GM21723 (cell line): Measurements from ENCODE around the gene MYO16.

Experiments used
- ATAC-seq: cut with Tn5 transposase; IDR thresholded peaks from one replicate; pipeline ENCODE4 v1.9.1; 2021; ENCODE audit warnings: mild to moderate bottlenecking, moderate library complexity; ENCODE audit not compliant: unreplicated experiment

MYO16 gene

DNA sequence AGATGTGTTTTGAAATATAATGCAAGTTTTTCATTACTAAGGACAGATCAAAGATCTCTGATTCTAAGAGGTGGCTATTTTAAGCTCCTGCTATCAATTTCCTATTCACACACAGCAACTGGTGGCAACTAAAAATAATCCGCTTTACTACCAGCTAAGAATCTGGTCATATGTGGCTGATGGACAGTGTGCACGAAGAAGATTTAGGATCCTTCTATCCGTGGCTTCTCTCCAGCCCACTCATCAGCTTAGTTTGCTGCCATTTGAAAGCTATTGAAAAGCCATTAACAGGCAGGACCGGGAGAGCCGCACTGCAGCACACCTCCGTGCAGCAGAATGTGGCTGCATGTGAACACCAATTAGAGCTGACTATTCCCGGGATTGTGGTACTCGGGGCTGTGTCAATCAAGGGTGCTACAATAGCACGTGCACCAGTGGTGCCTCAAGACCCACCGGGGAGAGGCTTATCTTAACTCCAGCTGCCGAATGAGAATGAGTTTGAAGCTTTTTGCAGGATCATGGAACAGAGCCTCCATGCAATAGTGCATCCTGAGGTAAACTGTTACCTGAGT is at the start of gene MYO16:
Gene MYO16, plus strand, starts transcription at position 431 of the 572 bp plus-strand sequence. CDS start 234 bp downstream, outside the sequence.
- ATAC-seq = no peak

GRCh38 chr13:108586826-108587225 is 42.6 kb upstream of the MYO16 start:
- ATAC-seq = no peak

GRCh38 chr13:108588516-108588915 is 40.9 kb upstream of the MYO16 start:
- ATAC-seq = no peak

DNA sequence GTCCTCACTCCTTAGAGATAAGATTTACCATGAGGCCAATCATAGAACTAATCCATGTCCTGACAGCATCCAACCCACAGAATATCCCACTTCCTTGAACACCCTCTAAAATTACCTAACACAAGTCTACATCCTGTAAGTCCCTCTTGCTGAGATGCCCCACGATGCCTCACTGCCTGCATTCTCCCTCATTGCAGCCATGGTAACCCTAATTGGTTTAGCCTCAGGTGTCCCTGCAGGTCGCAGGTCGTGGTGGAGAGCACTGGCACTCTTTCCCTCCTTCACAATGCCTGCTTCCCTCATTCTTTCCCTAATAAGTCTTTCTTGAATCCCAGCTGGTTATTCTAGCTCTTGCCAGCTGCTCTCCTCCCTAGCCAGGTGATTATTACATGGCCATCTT is 35.3 kb upstream of the MYO16 start:
- ATAC-seq = no peak

DNA sequence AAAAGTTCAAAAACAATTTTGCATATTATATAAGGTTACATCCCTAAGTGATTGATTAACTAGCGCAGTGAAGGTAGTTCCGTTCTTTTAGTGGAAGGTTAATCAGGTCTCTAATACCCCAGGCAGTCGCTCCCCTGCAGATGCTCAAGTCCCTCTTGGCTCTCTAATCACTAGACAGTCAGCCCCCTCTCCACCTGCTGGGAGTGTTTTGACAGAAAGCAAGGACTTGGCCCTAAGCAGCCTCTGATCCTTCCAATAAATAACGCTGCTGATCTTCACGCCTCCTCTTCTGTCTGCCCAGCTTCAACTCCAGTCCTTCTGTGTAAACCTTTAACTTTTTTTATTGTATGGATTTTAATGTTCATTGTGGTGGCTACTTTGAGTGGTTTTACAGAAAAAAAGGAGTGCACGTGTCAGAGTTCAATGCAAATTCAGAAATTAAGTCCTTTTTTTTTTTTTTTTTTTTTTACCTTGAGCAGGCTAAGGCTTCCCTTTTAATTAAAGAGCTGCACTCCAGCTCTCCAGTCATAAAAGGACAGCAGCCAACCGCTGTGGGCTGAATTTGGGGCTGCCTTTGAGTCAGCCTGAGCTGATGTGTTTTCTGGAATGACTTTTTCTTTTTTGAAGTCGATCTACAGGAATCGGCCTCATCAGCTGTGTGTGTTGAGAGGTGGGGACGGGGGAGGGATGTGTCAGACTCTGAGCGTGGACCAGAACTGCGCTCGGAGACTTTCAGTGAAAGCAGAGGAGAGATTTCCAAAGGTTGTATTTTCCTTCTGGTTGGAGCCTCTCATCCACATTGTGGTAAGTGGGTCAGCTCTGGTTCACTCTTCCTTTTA is 33.8 kb upstream of the MYO16 start:
- no peak for ATAC-seq

- no peak for ATAC-seq
These were observed 31.5 kb upstream of the MYO16 start for GRCh38 chr13:108597943-108598342.

- ATAC-seq = no peak
These were observed 23.0 kb upstream of the MYO16 start for GRCh38 chr13:108606424-108606823.

DNA sequence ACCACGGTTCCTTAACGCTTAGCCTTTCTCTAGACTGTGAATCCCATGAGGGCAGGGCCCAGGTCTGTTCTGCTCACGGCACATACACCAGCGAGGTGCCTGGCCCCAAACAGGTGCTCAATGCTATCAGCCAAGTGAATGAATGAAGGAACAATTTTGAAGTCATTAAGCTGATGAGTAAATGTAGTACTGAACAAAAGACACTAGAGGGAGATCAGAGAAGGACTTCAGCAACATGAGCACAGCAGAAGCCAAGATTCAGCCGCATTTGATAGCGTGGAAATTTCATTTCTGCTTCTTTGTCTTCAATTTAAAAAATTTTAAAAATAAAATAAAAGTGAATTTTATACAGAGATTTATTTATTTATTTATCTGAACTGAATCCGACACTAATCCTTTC is 20.1 kb upstream of the MYO16 start:
- ATAC-seq = no peak

- ATAC-seq = no peak
These were observed 18.9 kb upstream of the MYO16 start for GRCh38 chr13:108610507-108610906.

DNA sequence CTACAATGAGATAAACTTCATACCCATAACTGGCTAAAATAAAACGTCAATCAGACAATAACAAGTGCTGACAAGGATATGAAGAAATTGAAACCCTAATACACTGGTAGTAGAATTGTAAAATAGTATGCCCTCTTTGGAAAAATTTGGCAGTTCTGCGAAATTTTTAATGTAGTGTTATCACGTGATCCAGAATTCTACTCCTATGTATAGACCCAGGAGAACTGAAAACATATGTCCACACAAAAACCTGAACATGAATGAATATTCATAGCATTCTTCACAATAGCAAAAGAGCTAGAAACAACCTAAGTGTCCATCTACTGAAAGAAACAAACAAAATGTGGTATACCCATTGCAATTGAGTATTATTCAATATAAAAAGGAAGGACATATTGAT is 14.2 kb upstream of the MYO16 start:
- no peak for ATAC-seq

- ATAC-seq = no peak
These were observed 11.2 kb upstream of the MYO16 start for GRCh38 chr13:108618233-108618632.

DNA sequence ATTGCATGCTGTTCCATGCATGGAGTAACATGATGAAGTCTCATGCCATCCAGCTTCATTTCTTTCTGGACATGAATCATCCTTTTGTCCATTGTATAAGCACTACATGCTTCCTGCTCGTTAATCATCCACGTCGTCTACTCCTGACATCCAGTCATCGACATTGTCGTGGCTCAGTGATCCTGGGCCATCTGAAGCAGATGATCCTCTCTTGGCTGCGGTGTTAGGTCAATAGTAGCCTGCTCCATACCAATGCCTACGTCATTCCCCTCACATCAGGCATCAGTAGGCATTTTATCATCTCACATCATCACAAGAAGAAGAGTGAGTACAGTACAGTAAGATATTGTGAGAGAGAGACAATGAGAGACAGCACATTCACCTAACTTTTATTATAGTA is 7.9 kb upstream of the MYO16 start:
- no peak for ATAC-seq

- ATAC-seq = no peak
These were observed 5.3 kb upstream of the MYO16 start for GRCh38 chr13:108624108-108624507.

DNA sequence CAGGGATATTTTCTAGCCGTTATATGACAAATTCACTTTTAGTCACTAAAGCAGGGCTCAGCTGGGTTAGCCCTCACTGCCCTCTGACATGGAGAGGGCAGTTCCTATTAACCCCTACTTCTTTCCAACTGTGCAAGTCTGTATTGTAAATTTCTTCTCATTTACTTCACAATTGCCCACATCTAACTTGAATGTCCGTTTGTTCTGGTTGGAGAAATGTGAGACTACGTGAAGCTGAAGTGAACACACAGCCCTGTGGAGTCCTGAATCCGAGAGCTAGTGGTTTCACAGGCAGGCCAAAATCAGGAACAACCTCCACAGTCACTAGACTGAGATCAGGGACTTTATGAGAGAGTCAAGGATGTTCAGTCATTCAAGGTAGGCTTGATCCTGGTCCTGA is 4.4 kb upstream of the MYO16 start:
- ATAC-seq = no peak

GRCh38 chr13:108629988-108630387 is 577 bp downstream of the MYO16 start:
- no peak for ATAC-seq

GRCh38 chr13:108632649-108633167 is 3.3 kb downstream of the MYO16 start:
- ATAC-seq = no peak

DNA sequence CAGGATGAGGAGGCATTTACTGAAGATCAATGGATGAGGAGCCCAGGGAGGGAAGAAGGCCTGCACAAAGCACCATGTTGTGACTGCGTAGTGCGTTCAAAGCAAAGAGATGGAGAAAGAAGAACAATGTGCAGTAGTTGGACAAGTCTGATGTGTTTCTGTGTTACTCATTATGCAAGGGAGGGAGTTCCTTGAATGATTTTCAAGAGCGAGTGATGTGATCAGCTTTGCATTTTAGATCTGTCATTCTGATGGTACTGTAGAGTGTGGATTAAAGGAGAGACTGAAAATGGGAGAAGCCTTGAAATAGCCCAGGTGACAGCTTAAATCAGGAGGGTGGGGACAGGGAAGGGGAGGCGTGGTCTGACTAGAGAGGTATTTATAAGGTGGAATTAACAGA is 9.5 kb downstream of the MYO16 start:
- ATAC-seq = no peak

DNA sequence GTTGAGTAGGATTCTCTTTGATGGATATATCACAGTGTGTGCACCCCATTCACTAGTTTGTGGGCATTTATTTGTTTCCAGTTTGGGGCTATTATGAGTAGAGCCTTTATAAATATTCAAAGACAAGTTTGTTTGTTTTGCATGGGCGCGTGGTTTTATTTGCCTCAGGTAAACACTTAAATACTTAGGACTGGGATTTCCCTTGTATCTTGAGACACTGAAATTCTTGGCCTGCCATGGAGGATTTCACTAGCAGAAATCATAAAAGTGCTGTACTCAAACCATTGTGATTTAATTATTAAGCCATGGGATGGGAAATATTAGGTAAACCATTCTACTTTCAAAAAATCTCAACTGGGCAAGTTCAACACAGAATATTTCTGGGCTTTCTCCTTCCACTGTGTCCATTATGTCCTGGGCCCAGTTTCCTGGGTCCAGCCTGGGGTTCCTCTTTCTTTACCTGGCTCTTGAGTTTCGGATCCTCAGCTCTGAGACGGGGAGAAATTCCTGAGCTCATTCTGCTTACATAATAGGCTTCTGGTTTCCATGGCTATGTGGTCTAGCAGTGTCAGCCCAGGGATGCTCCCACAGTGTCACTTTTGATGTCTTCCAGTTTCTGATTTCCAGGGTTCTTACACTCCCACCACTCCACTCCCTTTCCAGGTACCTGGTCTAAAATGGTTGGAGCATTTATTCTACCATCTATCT is 14.4 kb downstream of the MYO16 start:
- ATAC-seq = no peak

GRCh38 chr13:108645376-108645775 is 16.0 kb downstream of the MYO16 start:
- ATAC-seq = no peak

DNA sequence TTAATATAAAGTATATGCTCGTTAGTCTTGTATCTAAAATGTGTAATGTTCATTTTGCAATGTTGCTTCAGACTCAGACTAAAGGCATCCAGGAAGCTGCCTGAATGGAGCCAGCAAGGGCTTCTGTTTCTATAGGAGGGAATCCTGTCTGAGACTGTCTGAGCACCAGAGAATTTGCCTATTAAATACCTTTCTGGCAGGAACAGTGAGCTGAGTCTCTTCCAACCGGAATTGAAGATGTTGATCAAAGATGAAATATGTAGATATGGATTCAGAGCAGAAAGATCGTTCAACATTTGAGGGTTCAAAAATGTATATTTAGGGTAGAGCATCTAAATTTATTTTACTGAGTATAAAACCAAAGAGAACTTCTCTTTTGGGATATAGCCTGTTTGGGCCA is 20.9 kb downstream of the MYO16 start:
- no peak for ATAC-seq

DNA sequence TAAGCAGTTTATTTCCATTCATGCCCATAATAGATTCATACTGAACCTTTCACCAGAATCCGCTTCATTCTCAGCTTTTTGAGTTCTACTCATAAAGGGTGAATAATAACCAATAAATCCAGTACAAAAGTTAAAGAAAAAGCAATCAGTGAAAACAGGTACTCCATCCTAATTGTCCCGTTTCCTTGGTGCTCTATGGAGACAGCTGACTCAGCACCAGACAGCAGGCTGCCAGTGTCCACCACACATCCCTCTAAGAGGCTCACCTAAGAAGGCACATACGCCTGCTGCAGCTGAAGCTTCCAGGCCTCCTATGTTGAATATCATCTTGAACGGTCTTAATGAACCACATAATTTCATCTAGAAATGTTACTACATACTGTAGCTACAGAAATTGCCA is 27.3 kb downstream of the MYO16 start:
- no peak for ATAC-seq

GRCh38 chr13:108657519-108657918 is 28.1 kb downstream of the MYO16 start:
- ATAC-seq = no peak
